ENCODE results near the gene EMP2.

Gene EMP2

DNA sequence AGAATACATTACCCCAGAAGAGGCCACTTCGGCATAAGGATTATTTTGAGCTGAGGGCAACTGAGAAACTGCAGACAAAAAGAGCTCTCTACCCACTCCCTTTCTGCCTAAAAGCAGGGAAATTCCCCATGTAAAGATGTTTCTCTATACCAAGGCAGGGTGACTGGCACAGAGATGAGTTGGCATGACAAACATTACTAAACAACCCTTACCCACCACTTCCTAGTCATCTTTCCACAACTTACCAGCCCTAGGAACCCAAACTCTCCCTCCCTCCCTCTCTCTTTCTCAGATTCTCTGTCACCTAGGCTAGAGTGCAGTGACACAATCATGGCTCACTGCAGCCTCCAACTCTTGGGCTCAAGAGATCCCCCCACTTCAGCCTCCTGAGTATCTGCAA lies 68.6 kb downstream of the EMP2 start:
- no peaks in the 10 kb centered on the region for H3K36me3 ChIP-seq (ENCODE audit: control insufficient read depth in 2 of 2, insufficient read depth in 1 of 2, low read length in 2 of 2)
- H3K4me3 ChIP-seq (ENCODE audit: low read depth, low read length): no peak overlapping the region
- no peak for TF ChIP-seq ZNF596 (tag by site-specific recombination; IDR thresholded peaks at IDR 0.05)
- POLR2A ChIA-PET: no interaction called here
- H3K27ac ChIP-seq (ENCODE audit: extremely low read depth, low read depth, low read length): no peak overlapping the region
- CTCF ChIA-PET: interaction anchor here (0.8 to 1.4 kb wide), 3 partner anchors 224 to 411 kb away, joined by 3 to 5 read pairs (median 4); no protein-coding TSS in a partner anchor
- no peaks in the 10 kb centered on the region for H3K9me3 ChIP-seq (ENCODE audit: control insufficient read depth, insufficient read depth, low read depth, low read length)
- no peaks in the 10 kb centered on the region for H3K4me1 ChIP-seq (ENCODE audit: control insufficient read depth, insufficient read depth, low read length)

- no peaks in the 10 kb centered on the region for H3K9me3 ChIP-seq (ENCODE audit: control insufficient read depth, insufficient read depth, low read depth, low read length)
- no peaks in the 10 kb centered on the region for H3K4me1 ChIP-seq (ENCODE audit: control insufficient read depth, insufficient read depth, low read length)
- no peaks in the 10 kb centered on the region for H3K36me3 ChIP-seq (ENCODE audit: control insufficient read depth in 2 of 2, insufficient read depth in 1 of 2, low read length in 2 of 2)
- TF ChIP-seq REPIN1 (tag by site-specific recombination; IDR thresholded peaks at IDR 0.05; ENCODE audit: low read depth): no peak
- TF ChIP-seq, protein P1, sequence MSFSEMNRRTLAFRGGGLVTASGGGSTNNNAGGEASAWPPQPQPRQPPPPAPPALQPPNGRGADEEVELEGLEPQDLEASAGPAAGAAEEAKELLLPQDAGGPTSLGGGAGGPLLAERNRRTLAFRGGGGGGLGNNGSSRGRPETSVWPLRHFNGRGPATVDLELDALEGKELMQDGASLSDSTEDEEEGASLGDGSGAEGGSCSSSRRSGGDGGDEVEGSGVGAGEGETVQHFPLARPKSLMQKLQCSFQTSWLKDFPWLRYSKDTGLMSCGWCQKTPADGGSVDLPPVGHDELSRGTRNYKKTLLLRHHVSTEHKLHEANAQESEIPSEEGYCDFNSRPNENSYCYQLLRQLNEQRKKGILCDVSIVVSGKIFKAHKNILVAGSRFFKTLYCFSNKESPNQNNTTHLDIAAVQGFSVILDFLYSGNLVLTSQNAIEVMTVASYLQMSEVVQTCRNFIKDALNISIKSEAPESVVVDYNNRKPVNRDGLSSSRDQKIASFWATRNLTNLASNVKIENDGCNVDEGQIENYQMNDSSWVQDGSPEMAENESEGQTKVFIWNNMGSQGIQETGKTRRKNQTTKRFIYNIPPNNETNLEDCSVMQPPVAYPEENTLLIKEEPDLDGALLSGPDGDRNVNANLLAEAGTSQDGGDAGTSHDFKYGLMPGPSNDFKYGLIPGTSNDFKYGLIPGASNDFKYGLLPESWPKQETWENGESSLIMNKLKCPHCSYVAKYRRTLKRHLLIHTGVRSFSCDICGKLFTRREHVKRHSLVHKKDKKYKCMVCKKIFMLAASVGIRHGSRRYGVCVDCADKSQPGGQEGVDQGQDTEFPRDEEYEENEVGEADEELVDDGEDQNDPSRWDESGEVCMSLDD (tag by site-specific recombination; IDR thresholded peaks at IDR 0.05): no peak
- TF ChIP-seq, protein P2, sequence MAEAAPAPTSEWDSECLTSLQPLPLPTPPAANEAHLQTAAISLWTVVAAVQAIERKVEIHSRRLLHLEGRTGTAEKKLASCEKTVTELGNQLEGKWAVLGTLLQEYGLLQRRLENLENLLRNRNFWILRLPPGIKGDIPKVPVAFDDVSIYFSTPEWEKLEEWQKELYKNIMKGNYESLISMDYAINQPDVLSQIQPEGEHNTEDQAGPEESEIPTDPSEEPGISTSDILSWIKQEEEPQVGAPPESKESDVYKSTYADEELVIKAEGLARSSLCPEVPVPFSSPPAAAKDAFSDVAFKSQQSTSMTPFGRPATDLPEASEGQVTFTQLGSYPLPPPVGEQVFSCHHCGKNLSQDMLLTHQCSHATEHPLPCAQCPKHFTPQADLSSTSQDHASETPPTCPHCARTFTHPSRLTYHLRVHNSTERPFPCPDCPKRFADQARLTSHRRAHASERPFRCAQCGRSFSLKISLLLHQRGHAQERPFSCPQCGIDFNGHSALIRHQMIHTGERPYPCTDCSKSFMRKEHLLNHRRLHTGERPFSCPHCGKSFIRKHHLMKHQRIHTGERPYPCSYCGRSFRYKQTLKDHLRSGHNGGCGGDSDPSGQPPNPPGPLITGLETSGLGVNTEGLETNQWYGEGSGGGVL (tag by site-specific recombination; IDR thresholded peaks at IDR 0.05): peak; percentile 78
- H3K4me3 ChIP-seq (ENCODE audit: low read depth, low read length): no peak overlapping the region
- ChIA-PET CTCF (interaction anchor here (0.6 to 2.5 kb wide), 12 partner anchors 75 to 328 kb away, joined by 3 to 26 read pairs (median 4); partner anchors contain the start of gene GRIN2A), POLR2A (no interaction called here)
- H3K27ac ChIP-seq (ENCODE audit: extremely low read depth, low read depth, low read length): no peak overlapping the region
Observed at GRCh38 chr16:10510279-10510678, 70.1 kb downstream of the EMP2 start.

- H3K9me3 ChIP-seq (ENCODE audit: control insufficient read depth, insufficient read depth, low read depth, low read length): no peaks in the 10 kb centered on the region
- CTCF ChIA-PET: interaction anchor here (0.5 to 2.5 kb wide), 23 partner anchors 8 to 1249 kb away, joined by 3 to 26 read pairs (median 4); partner anchors contain the start of gene GRIN2A
- POLR2A ChIA-PET: no interaction called here
- H3K4me3 ChIP-seq (ENCODE audit: low read depth, low read length): no peak overlapping the region
- no peaks in the 10 kb centered on the region for H3K4me1 ChIP-seq (ENCODE audit: control insufficient read depth, insufficient read depth, low read length)
- H3K27ac ChIP-seq (ENCODE audit: extremely low read depth, low read depth, low read length): no peak overlapping the region
- no peaks in the 10 kb centered on the region for H3K36me3 ChIP-seq (ENCODE audit: control insufficient read depth in 2 of 2, insufficient read depth in 1 of 2, low read length in 2 of 2)
- peak; percentile 39; the same call in 1 of the 2 replicates for TF ChIP-seq SCRT2 (tag by site-specific recombination; IDR thresholded peaks at IDR 0.05)
- TF ChIP-seq, protein P3, sequence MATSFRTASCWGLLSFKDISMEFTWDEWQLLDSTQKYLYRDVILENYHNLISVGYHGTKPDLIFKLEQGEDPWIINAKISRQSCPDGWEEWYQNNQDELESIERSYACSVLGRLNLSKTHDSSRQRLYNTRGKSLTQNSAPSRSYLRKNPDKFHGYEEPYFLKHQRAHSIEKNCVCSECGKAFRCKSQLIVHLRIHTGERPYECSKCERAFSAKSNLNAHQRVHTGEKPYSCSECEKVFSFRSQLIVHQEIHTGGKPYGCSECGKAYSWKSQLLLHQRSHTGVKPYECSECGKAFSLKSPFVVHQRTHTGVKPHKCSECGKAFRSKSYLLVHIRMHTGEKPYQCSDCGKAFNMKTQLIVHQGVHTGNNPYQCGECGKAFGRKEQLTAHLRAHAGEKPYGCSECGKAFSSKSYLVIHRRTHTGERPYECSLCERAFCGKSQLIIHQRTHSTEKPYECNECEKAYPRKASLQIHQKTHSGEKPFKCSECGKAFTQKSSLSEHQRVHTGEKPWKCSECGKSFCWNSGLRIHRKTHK (tag by site-specific recombination; IDR thresholded peaks at IDR 0.05): no peak
- no peak for TF ChIP-seq GLI2 (tag by site-specific recombination; IDR thresholded peaks at IDR 0.05; ENCODE audit: borderline replicate concordance, low read depth)
- peak; percentile 37; the same call in 1 of the 2 replicates for TF ChIP-seq ZNF660 (tag by site-specific recombination; IDR thresholded peaks at IDR 0.05)
- no peak for TF ChIP-seq TCF7L2 (IDR thresholded peaks at IDR 0.05; ENCODE audit: borderline replicate concordance, low read depth, low read length)
- no peak for TF ChIP-seq ZFP69B (tag by site-specific recombination; IDR thresholded peaks at IDR 0.05)
- no peak for TF ChIP-seq ZNF664 (tag by site-specific recombination; IDR thresholded peaks at IDR 0.05)
- no peak for TF ChIP-seq KLF17 (tag by site-specific recombination; IDR thresholded peaks at IDR 0.05)
- 0 out of 2 replicates have a peak, but pooled peaks have one; percentile 35 for TF ChIP-seq ZFP37 (tag by site-specific recombination; IDR thresholded peaks at IDR 0.05)
- TF ChIP-seq ZNF791 (tag by site-specific recombination; IDR thresholded peaks at IDR 0.05): no peak
- TF ChIP-seq ZNF292 (tag by site-specific recombination; IDR thresholded peaks at IDR 0.05; ENCODE audit: borderline replicate concordance, low read depth): no peak
- TF ChIP-seq, protein P4, sequence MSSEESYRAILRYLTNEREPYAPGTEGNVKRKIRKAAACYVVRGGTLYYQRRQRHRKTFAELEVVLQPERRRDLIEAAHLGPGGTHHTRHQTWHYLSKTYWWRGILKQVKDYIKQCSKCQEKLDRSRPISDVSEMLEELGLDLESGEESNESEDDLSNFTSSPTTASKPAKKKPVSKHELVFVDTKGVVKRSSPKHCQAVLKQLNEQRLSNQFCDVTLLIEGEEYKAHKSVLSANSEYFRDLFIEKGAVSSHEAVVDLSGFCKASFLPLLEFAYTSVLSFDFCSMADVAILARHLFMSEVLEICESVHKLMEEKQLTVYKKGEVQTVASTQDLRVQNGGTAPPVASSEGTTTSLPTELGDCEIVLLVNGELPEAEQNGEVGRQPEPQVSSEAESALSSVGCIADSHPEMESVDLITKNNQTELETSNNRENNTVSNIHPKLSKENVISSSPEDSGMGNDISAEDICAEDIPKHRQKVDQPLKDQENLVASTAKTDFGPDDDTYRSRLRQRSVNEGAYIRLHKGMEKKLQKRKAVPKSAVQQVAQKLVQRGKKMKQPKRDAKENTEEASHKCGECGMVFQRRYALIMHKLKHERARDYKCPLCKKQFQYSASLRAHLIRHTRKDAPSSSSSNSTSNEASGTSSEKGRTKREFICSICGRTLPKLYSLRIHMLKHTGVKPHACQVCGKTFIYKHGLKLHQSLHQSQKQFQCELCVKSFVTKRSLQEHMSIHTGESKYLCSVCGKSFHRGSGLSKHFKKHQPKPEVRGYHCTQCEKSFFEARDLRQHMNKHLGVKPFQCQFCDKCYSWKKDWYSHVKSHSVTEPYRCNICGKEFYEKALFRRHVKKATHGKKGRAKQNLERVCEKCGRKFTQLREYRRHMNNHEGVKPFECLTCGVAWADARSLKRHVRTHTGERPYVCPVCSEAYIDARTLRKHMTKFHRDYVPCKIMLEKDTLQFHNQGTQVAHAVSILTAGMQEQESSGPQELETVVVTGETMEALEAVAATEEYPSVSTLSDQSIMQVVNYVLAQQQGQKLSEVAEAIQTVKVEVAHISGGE (tag by site-specific recombination; conservative IDR thresholded peaks at IDR 0.05; ENCODE audit: low read depth): no peak
- TF ChIP-seq, protein P5, sequence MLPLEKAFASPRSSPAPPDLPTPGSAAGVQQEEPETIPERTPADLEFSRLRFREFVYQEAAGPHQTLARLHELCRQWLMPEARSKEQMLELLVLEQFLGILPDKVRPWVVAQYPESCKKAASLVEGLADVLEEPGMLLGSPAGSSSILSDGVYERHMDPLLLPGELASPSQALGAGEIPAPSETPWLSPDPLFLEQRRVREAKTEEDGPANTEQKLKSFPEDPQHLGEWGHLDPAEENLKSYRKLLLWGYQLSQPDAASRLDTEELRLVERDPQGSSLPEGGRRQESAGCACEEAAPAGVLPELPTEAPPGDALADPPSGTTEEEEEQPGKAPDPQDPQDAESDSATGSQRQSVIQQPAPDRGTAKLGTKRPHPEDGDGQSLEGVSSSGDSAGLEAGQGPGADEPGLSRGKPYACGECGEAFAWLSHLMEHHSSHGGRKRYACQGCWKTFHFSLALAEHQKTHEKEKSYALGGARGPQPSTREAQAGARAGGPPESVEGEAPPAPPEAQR (tag by site-specific recombination; IDR thresholded peaks at IDR 0.05): no peak
- peak; percentile 93 for TF ChIP-seq ZNF654 (tag by site-specific recombination; IDR thresholded peaks at IDR 0.05; ENCODE audit: low read depth)
Observed at GRCh38 chr16:10509534-10510025, 70.8 kb downstream of the EMP2 start.
